ENCODE results near the gene NTHL1. TPM values are rescaled to one million over a fixed set of nuclear protein-coding genes. Genes with fewer than 3 reads are reported as not detected.

NTHL1 gene
- total and polyA plus RNA-seq, 2 experiments from 2014 or later = 84.6 to 87.9 TPM

GRCh38 chr16:2031081-2031577 lies 16.5 kb downstream of the NTHL1 start:
- no peak for ATAC-seq
- Histone ChIP-seq H2AFZ (no peak overlapping the region), H3K27me3 (ENCODE audit: insufficient read depth) (peaks cover 16% of the 10 kb centered on the region), H3K27ac (ENCODE audit: low read depth) (no peak overlapping the region), H3F3A (replicated peaks; ENCODE audit: low read depth) (no peaks in the 10 kb centered on the region), H3K4me2 (no peak overlapping the region), H4K20me1 (replicated peaks; ENCODE audit: insufficient read depth) (no peaks in the 10 kb centered on the region), H3K4me1 (ENCODE audit: insufficient read depth) (no peaks in the 10 kb centered on the region), H3K9me2 (ENCODE audit: insufficient read depth) (no peaks in the 10 kb centered on the region), H3K36me3 (ENCODE audit: insufficient read depth) (no peaks in the 10 kb centered on the region), H3K4me3 (no peak overlapping the region), H3K79me2 (replicated peaks; ENCODE audit: insufficient read depth) (no peaks in the 10 kb centered on the region)
- Mint-ChIP-seq H3K27me3 (ENCODE audit: insufficient read depth, low read depth, poor library complexity) (peaks cover 8% of the 10 kb centered on the region), H3K4me1 (no peaks in the 10 kb centered on the region), H3K27ac (no peak overlapping the region), H3K36me3 (ENCODE audit: low read depth) (no peaks in the 10 kb centered on the region), H3K9me3 (no peaks in the 10 kb centered on the region), H3K4me3 (no peak overlapping the region)
- no peak for TF ChIP-seq CREB1 (CRISPR knock-in tag; IDR thresholded peaks at IDR 0.05; ENCODE audit: low read depth)
- TF ChIP-seq, protein P1, sequence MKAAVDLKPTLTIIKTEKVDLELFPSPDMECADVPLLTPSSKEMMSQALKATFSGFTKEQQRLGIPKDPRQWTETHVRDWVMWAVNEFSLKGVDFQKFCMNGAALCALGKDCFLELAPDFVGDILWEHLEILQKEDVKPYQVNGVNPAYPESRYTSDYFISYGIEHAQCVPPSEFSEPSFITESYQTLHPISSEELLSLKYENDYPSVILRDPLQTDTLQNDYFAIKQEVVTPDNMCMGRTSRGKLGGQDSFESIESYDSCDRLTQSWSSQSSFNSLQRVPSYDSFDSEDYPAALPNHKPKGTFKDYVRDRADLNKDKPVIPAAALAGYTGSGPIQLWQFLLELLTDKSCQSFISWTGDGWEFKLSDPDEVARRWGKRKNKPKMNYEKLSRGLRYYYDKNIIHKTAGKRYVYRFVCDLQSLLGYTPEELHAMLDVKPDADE (IDR thresholded peaks at IDR 0.05) = no peak
- TF ChIP-seq STAT1 (IDR thresholded peaks at IDR 0.05; ENCODE audit: unreplicated experiment) = no peak
- TF ChIP-seq ZNF331 (CRISPR knock-in tag; IDR thresholded peaks at IDR 0.05; ENCODE audit: low read depth) = no peak
- TF ChIP-seq, protein P2, sequence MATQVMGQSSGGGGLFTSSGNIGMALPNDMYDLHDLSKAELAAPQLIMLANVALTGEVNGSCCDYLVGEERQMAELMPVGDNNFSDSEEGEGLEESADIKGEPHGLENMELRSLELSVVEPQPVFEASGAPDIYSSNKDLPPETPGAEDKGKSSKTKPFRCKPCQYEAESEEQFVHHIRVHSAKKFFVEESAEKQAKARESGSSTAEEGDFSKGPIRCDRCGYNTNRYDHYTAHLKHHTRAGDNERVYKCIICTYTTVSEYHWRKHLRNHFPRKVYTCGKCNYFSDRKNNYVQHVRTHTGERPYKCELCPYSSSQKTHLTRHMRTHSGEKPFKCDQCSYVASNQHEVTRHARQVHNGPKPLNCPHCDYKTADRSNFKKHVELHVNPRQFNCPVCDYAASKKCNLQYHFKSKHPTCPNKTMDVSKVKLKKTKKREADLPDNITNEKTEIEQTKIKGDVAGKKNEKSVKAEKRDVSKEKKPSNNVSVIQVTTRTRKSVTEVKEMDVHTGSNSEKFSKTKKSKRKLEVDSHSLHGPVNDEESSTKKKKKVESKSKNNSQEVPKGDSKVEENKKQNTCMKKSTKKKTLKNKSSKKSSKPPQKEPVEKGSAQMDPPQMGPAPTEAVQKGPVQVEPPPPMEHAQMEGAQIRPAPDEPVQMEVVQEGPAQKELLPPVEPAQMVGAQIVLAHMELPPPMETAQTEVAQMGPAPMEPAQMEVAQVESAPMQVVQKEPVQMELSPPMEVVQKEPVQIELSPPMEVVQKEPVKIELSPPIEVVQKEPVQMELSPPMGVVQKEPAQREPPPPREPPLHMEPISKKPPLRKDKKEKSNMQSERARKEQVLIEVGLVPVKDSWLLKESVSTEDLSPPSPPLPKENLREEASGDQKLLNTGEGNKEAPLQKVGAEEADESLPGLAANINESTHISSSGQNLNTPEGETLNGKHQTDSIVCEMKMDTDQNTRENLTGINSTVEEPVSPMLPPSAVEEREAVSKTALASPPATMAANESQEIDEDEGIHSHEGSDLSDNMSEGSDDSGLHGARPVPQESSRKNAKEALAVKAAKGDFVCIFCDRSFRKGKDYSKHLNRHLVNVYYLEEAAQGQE (IDR thresholded peaks at IDR 0.05; ENCODE audit: unreplicated experiment) = no peak
- no peak for TF ChIP-seq ZNF114 (CRISPR knock-in tag; IDR thresholded peaks at IDR 0.05)
- TF ChIP-seq POLR2AphosphoS5 (IDR thresholded peaks at IDR 0.05; ENCODE audit: low read depth) = no peak
- TF ChIP-seq NANOG (IDR thresholded peaks at IDR 0.05; ENCODE audit: borderline replicate concordance) = no peak
- TF ChIP-seq, protein P3, sequence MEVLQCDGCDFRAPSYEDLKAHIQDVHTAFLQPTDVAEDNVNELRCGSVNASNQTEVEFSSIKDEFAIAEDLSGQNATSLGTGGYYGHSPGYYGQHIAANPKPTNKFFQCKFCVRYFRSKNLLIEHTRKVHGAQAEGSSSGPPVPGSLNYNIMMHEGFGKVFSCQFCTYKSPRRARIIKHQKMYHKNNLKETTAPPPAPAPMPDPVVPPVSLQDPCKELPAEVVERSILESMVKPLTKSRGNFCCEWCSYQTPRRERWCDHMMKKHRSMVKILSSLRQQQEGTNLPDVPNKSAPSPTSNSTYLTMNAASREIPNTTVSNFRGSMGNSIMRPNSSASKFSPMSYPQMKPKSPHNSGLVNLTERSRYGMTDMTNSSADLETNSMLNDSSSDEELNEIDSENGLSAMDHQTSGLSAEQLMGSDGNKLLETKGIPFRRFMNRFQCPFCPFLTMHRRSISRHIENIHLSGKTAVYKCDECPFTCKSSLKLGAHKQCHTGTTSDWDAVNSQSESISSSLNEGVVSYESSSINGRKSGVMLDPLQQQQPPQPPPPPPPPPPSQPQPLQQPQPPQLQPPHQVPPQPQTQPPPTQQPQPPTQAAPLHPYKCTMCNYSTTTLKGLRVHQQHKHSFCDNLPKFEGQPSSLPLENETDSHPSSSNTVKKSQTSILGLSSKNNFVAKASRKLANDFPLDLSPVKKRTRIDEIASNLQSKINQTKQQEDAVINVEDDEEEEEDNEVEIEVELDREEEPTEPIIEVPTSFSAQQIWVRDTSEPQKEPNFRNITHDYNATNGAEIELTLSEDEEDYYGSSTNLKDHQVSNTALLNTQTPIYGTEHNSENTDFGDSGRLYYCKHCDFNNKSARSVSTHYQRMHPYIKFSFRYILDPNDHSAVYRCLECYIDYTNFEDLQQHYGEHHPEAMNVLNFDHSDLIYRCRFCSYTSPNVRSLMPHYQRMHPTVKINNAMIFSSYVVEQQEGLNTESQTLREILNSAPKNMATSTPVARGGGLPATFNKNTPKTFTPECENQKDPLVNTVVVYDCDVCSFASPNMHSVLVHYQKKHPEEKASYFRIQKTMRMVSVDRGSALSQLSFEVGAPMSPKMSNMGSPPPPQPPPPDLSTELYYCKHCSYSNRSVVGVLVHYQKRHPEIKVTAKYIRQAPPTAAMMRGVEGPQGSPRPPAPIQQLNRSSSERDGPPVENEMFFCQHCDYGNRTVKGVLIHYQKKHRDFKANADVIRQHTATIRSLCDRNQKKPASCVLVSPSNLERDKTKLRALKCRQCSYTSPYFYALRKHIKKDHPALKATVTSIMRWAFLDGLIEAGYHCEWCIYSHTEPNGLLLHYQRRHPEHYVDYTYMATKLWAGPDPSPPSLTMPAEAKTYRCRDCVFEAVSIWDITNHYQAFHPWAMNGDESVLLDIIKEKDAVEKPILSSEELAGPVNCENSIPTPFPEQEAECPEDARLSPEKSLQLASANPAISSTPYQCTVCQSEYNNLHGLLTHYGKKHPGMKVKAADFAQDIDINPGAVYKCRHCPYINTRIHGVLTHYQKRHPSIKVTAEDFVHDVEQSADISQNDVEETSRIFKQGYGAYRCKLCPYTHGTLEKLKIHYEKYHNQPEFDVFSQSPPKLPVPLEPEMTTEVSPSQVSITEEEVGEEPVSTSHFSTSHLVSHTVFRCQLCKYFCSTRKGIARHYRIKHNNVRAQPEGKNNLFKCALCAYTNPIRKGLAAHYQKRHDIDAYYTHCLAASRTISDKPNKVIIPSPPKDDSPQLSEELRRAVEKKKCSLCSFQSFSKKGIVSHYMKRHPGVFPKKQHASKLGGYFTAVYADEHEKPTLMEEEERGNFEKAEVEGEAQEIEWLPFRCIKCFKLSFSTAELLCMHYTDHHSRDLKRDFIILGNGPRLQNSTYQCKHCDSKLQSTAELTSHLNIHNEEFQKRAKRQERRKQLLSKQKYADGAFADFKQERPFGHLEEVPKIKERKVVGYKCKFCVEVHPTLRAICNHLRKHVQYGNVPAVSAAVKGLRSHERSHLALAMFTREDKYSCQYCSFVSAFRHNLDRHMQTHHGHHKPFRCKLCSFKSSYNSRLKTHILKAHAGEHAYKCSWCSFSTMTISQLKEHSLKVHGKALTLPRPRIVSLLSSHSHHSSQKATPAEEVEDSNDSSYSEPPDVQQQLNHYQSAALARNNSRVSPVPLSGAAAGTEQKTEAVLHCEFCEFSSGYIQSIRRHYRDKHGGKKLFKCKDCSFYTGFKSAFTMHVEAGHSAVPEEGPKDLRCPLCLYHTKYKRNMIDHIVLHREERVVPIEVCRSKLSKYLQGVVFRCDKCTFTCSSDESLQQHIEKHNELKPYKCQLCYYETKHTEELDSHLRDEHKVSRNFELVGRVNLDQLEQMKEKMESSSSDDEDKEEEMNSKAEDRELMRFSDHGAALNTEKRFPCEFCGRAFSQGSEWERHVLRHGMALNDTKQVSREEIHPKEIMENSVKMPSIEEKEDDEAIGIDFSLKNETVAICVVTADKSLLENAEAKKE (CRISPR knock-in tag; IDR thresholded peaks at IDR 0.05) = no peak
- DNase-seq (ENCODE audit: low spot score) = no peak

Measured in GM23338 (cell line).